GM12873 (cell line): ENCODE results near the gene MPRIP.

Experiments used
- CTCF ChIP-seq: IDR thresholded peaks from 2 replicates; pipeline ENCODE4 v1.5.1; 2012; ENCODE audit warnings: low read depth, mild to moderate bottlenecking, moderate library complexity, low read length, control low read depth; ENCODE audit not compliant: insufficient read depth; ENCODE audit errors: missing control alignments

Gene MPRIP

GRCh38 chr17:17019891-17020456 lies 22.3 kb upstream of the MPRIP start:
- TF ChIP-seq CTCF, result no peak

GRCh38 chr17:17020821-17021193 lies 21.4 kb upstream of the MPRIP start:
- no peak for TF ChIP-seq CTCF

GRCh38 chr17:17021194-17021863 lies 20.9 kb upstream of the MPRIP start:
- no peak for TF ChIP-seq CTCF

GRCh38 chr17:17022011-17022410 lies 20.2 kb upstream of the MPRIP start:
- TF ChIP-seq CTCF, result no peak

- no peak for TF ChIP-seq CTCF
Measured at GRCh38 chr17:17022456-17022855, 19.8 kb upstream of the MPRIP start.

- TF ChIP-seq CTCF, result no peak
Measured at GRCh38 chr17:17024778-17025300, 17.4 kb upstream of the MPRIP start.

- no peak for TF ChIP-seq CTCF
Measured at GRCh38 chr17:17025621-17026020, 16.6 kb upstream of the MPRIP start.
